ENCODE data around the gene UTF1.

The UTF1 gene

GRCh38 chr10:133277993-133278576, 48.1 kb downstream of the UTF1 start:
- Histone ChIP-seq H3K27me3 (peaks cover 18% of the 10 kb centered on the region), H3K4me1 (peaks cover 3% of the 10 kb centered on the region; the same call in 1 of the 2 replicates), H3K4me3 (ENCODE audit: low read depth, low read length) (no peak overlapping the region), H3K9me3 (no peaks in the 10 kb centered on the region), H3K36me3 (peaks cover 3% of the 10 kb centered on the region)
- TF ChIP-seq CTCF (IDR thresholded peaks at IDR 0.05; ENCODE audit: low read depth, low read length), result no peak
- DNase-seq, result no peak

GRCh38 chr10:133278577-133279265, 48.7 kb downstream of the UTF1 start:
- no peaks in the 10 kb centered on the region for H3K9me3 ChIP-seq
- H3K4me1 ChIP-seq, result peaks cover 3% of the 10 kb centered on the region; the same call in 1 of the 2 replicates
- DNase-seq, result peak; percentile 55
- H3K36me3 ChIP-seq, result peaks cover 3% of the 10 kb centered on the region
- peaks cover 18% of the 10 kb centered on the region for H3K27me3 ChIP-seq
- H3K4me3 ChIP-seq (ENCODE audit: low read depth, low read length), result no peak overlapping the region
- no peak for TF ChIP-seq CTCF (IDR thresholded peaks at IDR 0.05; ENCODE audit: low read depth, low read length)

GRCh38 chr10:133279326-133280226, 49.6 kb downstream of the UTF1 start:
- peaks cover 9% of the 10 kb centered on the region for H3K36me3 ChIP-seq
- H3K27me3 ChIP-seq, result peaks cover 18% of the 10 kb centered on the region
- TF ChIP-seq CTCF (IDR thresholded peaks at IDR 0.05; ENCODE audit: low read depth, low read length), result no peak
- no peaks in the 10 kb centered on the region for H3K9me3 ChIP-seq
- DNase-seq, result no peak
- no peak overlapping the region for H3K4me3 ChIP-seq (ENCODE audit: low read depth, low read length)
- H3K4me1 ChIP-seq, result peaks cover 3% of the 10 kb centered on the region; the same call in 1 of the 2 replicates

DNA sequence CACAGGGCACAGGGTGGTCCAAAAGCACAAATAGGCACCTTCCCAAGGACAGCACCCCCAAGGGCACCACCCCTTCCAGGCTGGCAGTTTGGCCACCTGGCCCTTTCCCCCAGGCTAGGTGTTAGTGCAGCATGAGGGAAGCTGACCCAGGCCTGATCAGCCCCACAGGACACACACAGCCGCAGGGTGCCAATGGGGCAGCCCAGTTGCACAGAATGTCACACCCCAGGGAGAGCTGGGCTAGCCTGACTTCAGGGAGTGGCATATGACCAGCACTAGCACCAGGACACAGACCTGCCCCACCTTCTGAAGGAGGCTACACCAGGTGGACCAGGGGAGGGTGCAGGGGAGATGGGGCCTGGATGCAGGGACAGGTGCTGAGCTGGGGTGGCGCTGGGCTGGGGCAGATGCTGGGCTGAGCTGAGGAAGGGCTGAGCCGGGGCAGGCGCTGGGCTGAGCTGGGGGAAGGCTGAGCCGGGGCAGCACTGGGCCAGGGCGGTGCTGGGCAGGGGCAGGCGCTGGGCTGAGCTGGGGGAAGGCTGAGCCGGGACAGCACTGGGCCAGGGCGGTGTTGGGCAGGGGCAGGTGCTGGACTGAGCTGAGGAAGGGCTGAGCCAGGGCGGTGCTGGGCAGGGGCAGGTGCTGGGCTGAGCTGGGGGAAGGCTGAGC, 50.5 kb downstream of the UTF1 start:
- no peak for TF ChIP-seq CTCF (IDR thresholded peaks at IDR 0.05; ENCODE audit: low read depth, low read length)
- DNase-seq, result no peak
- Histone ChIP-seq H3K4me1 (peaks cover 3% of the 10 kb centered on the region; the same call in 1 of the 2 replicates), H3K36me3 (peaks cover 18% of the 10 kb centered on the region), H3K4me3 (ENCODE audit: low read depth, low read length) (no peak overlapping the region), H3K9me3 (no peaks in the 10 kb centered on the region), H3K27me3 (peaks cover 10% of the 10 kb centered on the region)

GRCh38 chr10:133281084-133281483, 51.1 kb downstream of the UTF1 start:
- DNase-seq, result no peak

More at GRCh38 chr10:133281084-133281483, 51.1 kb downstream of the UTF1 start:
- Histone ChIP-seq H3K27me3 (peaks cover 4% of the 10 kb centered on the region), H3K9me3 (no peaks in the 10 kb centered on the region), H3K4me1 (peaks cover 3% of the 10 kb centered on the region; the same call in 1 of the 2 replicates), H3K4me3 (ENCODE audit: low read depth, low read length) (no peak overlapping the region), H3K36me3 (peaks cover 18% of the 10 kb centered on the region)
- no peak for TF ChIP-seq CTCF (IDR thresholded peaks at IDR 0.05; ENCODE audit: low read depth, low read length)

Data from BE2C (cell line).